Measurements from ENCODE around the gene ITPR1. TPM values are rescaled to one million over a fixed set of nuclear protein-coding genes. Genes with fewer than 3 reads are reported as not detected.

Gene ITPR1
- total RNA-seq, 1 donor from 2014 or later = 53.1 TPM

DNA sequence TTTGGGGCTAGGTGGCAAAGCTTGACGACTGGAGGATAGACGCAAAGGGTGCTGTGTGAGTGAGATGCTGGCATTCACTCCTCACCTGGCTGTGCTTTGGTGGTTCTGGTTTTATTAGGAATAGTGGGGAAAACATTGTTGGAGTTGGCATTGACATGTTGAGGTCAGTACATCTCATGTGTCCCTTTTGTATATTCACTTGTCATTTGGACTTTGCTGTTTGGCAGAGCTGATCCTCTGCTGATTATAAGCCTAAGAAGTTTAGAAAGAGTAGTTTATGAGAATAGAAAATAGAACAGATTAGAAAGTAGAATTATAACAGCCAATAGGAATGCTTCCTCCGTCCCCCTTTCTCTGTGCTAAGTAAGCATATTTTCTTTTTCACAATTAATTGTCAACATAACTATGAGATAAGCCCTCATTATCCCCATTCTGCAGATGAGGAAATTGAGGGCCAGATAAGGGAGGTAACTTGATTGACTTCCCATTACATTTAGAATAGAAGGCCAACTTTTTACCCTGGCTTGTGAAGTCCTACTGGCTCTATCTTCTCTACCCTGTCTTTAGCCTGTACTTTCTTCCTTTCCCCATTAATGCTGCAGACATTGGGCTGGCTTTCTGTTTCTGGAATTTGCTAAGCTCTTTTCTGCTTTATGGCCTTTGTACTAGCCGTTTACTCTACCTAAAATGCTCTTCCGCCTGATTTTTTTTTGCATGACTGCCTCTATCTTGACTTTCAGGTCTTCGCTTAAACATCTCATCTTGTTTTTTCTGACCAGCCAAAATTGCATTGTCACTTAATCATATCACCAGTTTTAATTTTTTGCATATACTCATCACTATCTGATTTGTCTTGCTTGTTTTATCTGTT is 12.8 kb downstream of the ITPR1 start:
- no peak for DNase-seq (ENCODE audit: low spot score)
- Mint-ChIP-seq H3K9me3 (ENCODE audit: unreplicated experiment) (no peaks in the 10 kb centered on the region), H3K36me3 (ENCODE audit: low read depth, unreplicated experiment) (peaks cover 5% of the 10 kb centered on the region), H3K4me1 (ENCODE audit: unreplicated experiment) (peaks cover 16% of the 10 kb centered on the region), H3K27me3 (ENCODE audit: unreplicated experiment) (no peaks in the 10 kb centered on the region), H3K27ac (ENCODE audit: unreplicated experiment) (no peak overlapping the region), H3K4me3 (ENCODE audit: unreplicated experiment) (no peak overlapping the region)
- no peak for TF ChIP-seq CTCF (IDR thresholded peaks at IDR 0.05; ENCODE audit: unreplicated experiment)

DNA sequence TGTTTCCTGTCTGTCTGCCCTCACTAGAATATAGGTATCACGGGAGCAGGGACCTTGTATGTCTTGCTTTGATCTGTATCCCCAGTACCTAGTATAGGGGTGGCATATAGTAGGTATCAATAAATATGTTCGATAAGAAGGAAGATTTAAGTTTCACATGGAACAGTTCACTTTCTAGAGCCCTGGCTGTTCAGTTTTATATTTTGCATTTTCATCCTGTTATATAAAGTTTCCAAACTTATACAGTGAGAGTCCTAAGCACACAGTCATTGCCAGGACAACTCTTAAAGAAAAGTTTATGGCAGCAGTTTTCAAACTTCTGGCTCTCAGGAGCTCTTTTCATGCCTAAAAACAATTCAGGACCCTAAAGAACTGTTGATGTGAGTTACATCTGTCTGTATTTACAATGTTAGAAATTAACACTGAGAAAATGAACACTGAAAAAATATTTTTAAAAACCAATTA is 13.4 kb downstream of the ITPR1 start:
- DNase-seq (ENCODE audit: low spot score) = no peak
- Mint-ChIP-seq H3K9me3 (ENCODE audit: unreplicated experiment) (no peaks in the 10 kb centered on the region), H3K36me3 (ENCODE audit: low read depth, unreplicated experiment) (peaks cover 5% of the 10 kb centered on the region), H3K4me1 (ENCODE audit: unreplicated experiment) (peaks cover 19% of the 10 kb centered on the region), H3K27ac (ENCODE audit: unreplicated experiment) (no peak overlapping the region), H3K4me3 (ENCODE audit: unreplicated experiment) (no peak overlapping the region), H3K27me3 (ENCODE audit: unreplicated experiment) (no peaks in the 10 kb centered on the region)
- no peak for TF ChIP-seq CTCF (IDR thresholded peaks at IDR 0.05; ENCODE audit: unreplicated experiment)

DNA sequence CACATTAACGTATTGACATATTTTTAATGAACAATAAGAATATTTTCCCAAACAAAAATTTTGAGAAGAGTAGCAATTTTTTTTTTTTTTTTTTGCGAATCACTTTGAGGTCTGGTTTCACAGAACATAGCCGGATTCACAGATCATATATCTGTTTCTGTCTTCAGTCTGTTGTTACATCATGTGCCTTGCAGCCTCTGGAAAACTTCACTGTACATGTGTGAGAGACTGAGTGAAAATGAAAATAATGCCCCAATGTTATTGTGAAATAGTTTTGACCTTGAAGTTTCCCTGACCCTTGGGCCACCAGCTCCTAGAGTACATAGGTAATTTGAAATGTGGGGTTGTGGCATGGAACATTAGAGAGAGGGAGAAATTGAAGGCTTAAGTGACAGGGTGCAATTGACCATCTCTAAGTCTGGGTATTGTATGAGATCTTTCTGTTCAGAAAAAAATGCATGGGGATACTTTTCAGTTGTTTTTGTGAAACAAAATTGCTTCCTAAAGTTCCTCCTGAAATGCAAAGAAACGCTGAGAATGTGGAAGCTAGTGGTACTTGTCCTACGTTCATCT is 14.0 kb downstream of the ITPR1 start:
- no peak for TF ChIP-seq CTCF (IDR thresholded peaks at IDR 0.05; ENCODE audit: unreplicated experiment)
- Mint-ChIP-seq H3K9me3 (ENCODE audit: unreplicated experiment) (no peaks in the 10 kb centered on the region), H3K27me3 (ENCODE audit: unreplicated experiment) (no peaks in the 10 kb centered on the region), H3K4me1 (ENCODE audit: unreplicated experiment) (peaks cover 20% of the 10 kb centered on the region), H3K27ac (ENCODE audit: unreplicated experiment) (no peak overlapping the region), H3K36me3 (ENCODE audit: low read depth, unreplicated experiment) (peaks cover 5% of the 10 kb centered on the region), H3K4me3 (ENCODE audit: unreplicated experiment) (no peak overlapping the region)
- DNase-seq (ENCODE audit: low spot score) = no peak

- peaks cover 28% of the 10 kb centered on the region for H3K4me1 Mint-ChIP-seq (ENCODE audit: unreplicated experiment)
Observed at GRCh38 chr3:4508048-4508981, 15.2 kb downstream of the ITPR1 start.

More at GRCh38 chr3:4508048-4508981, 15.2 kb downstream of the ITPR1 start:
- H3K27me3 Mint-ChIP-seq (ENCODE audit: unreplicated experiment) = no peaks in the 10 kb centered on the region
- H3K27ac Mint-ChIP-seq (ENCODE audit: unreplicated experiment) = no peak overlapping the region
- DNase-seq (ENCODE audit: low spot score) = no peak
- no peaks in the 10 kb centered on the region for H3K9me3 Mint-ChIP-seq (ENCODE audit: unreplicated experiment)
- no peak for TF ChIP-seq CTCF (IDR thresholded peaks at IDR 0.05; ENCODE audit: unreplicated experiment)
- H3K36me3 Mint-ChIP-seq (ENCODE audit: low read depth, unreplicated experiment) = peaks cover 5% of the 10 kb centered on the region
- H3K4me3 Mint-ChIP-seq (ENCODE audit: unreplicated experiment) = no peak overlapping the region
